Superior temporal gyrus (tissue), 1 donor: ENCODE data around the gene ADCY9.

ENCODE experiments used
- DNase-seq: peaks from one replicate; pipeline ENCODE4 v3.0.0-alpha.2; 2016; ENCODE audit errors: extremely low spot score

ADCY9 gene

DNA sequence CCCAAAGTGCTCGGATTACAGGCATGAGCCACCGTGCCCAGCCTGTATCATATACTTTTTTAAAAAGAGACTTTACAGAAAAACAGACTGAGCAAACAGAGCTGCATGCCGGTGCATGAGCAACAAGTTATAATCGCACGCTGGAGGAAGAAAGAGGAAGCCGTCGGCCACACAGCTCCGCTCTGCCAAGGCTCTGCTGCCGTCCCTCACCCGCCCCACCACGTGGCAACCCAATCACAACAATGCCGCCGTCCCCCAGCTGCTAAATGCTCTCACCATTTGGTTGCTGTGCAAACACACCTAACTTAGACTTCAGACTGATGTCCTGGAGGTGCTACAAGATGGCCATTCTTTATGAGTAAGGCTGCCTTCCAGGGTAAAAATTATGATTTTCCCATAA lies 83.5 kb downstream of the ADCY9 start:
- DNase-seq, result no peak

DNA sequence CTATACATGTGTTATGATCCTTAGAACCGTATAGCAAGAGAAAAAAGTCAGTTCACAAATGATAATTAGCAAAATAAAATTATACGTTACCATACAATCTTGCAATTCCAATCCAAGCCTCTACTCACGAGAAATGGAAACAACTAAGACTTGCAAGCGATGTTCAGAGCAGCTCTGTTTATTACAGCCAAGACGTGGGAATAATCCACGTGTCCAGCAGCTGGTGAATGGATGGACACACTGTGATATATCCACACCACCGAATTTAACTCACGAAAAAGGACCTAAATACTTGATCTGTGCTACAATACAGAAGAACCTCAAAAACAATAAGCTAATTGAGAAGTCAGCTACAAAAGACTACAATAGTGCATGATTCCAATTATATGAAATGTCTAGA lies 88.1 kb downstream of the ADCY9 start:
- no peak for DNase-seq

DNA sequence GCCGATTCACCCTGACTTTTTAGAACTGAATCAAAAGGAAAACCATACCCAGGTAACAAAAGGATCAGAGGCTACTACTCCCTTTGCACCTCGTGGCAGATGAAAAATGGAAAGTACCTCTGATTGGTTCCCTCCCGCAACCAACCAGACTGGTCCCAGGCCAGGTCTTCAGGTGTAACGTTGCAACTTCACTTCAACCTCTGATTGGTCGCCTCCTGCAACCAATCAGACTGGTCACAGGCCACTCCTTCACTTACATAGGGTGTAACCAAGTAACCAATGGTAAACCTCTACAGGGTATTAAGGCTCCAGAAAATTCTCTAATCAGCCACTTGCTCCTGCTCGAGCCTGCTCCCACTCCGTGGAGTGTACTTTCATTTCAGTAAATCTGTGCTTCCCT lies 89.4 kb downstream of the ADCY9 start:
- DNase-seq, result no peak

DNA sequence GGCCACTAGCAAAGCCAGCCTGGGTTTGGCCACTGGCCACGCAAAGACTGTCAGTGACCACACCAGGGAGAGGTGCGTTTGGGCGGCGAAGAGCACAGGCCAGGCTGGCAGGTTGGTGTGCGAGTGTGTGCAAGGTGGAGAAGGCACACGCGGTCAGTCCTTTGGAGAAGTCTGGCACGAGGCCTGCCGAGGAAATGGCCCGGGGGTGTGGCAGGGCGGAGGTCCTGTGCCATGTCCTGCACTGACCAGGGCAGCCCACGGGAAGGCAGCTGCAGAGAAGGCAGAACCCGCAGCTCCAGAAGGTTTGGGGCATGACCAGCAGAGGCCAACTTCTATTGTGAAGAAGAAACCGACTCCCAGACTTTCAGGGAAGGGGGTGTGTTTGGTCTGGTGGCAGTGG lies 90.8 kb downstream of the ADCY9 start:
- no peak for DNase-seq

DNA sequence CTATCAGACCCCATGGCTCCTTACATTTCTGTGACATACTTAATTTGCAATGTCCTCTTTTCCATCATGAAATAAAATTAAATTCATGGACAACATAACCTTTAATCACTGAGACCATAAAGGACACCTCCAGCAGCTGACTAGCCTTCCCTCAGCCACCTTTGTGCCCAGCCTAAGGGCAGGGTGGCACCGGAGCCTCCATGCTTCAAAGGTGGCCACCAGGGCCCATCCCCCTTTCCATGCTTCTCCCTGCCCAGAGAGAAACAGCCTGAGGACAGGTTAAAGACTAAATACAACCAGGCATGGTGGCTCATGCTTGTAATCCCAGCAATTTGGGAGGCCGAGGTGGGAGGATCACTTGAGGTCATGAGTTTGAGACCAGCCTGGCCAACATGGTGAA lies 94.3 kb downstream of the ADCY9 start:
- DNase-seq, result no peak

DNA sequence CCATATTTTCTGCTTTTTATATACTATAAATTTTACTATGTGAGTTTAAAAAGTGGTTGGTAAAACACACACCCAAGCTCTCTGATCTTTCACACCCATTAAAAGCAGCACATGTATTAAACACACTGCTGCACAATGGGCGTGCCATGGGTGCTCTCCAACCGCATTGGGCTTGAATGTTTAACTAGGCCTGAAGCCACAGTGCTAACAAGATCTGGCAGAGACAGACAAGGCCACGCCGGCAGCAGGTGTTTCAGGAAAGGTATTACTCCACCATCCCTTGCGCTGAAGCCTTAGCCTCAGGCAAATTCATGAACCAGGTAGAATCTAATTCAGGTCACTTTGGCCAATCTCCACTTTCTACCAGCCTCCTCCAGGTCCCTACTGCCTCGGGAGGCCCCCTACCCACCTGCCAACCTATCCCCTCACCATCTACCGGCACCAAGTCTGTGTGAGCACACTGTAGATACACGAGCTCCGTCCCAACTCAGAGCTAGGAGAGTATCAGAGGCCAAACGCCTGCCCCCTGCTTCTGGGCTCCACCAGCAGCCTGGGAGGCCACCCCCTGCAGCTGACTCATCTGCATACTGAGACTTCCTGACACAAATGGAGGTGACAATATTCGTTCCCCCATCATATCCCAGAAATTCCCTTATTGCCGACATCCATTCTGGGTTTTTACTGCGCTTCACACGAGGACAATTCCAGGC lies 95.0 kb downstream of the ADCY9 start:
- no peak for DNase-seq

DNA sequence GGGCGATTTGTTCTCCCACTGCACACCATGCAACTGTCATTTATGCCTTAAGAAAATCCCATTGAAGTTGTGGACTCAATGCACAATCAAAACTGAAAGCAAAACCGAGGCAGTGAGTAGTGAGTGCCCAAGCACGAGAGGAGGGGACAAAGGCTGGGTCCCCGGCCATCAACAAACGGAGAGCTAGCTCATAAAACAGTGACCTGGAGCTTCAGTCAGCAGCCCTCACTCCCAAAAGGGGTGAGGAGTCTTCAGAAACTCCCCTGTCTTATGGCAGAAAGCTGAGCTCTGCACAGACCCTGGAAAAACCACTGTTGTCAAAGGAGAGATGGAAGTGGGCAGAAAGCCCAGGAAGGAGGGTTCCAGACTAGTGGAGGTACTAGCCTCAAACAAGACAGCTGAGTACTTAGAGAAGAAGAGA lies 96.9 kb downstream of the ADCY9 start:
- DNase-seq, result no peak

DNA sequence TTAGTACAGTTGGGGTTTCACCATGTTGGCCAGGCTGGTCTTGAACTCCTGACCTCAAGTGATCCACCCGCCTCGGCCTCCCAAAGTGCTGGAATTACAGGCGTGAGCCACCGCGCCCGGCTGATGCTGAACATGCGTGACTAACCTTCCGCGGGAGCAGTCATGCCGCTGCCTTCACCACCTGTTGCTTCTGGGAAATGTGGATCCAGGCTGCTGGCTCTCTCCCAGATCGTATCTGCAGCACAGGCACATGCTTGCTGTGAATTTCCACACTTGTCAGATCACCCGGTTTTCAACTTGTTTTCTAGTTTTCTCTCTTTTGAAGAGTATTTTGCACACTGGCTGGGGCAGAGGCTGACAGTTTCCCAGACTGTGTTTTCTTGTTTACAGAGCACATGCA lies 97.9 kb downstream of the ADCY9 start:
- DNase-seq, result no peak

DNA sequence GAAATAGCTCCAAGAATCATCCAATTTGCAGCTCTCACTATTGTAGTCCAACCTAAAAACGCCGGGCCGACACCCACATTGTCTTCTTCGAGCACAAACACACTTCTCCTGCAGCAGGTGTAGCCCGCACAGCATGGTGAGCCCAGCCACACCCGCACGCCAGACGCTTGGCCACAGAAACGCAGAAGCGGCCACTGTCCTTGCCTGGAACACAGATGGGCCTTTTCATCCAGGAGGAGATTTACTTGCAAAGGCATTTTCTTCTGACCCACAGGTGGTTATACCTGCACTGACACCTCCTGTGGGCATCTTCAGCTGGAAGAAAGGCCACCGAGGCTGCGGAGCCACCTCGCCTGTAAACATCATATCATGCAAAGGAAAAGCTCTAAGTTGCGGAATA lies 98.4 kb downstream of the ADCY9 start:
- no peak for DNase-seq

DNA sequence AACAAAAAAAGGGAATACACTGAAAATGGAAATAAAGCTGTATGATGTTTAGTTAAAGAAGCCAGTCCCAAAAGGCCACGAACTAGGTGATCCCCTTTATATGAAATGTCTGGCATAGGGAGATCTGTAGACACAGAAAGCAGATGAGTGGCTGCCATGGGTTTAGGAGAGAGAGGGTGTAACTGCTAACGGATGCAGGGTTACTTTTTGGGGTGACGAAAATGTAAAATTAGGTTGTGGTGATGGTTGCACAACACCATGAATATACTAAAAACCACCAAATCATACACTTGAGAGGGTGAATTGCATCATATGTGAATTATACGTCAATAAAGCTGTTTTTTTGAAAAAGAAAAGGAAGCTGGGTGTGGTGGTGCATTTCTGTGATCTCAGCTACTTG lies 99.6 kb downstream of the ADCY9 start:
- DNase-seq, result no peak

DNA sequence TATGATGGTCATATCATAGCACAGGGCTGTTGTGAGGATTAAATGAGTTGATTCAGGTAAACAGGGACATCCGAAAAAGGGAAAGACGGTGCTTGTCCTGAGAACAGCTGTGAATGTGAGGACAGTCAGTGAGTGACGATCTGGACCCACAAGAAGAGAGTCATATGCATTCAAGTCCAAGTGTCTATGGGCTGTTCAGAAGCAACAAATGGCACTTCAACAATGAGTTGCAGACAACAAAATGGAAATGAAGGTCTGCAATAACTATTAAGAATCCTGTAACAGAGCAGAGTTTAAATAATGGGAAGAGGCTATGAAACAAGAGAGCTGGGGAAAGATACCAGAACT lies 100.3 kb downstream of the ADCY9 start:
- no peak for DNase-seq

DNA sequence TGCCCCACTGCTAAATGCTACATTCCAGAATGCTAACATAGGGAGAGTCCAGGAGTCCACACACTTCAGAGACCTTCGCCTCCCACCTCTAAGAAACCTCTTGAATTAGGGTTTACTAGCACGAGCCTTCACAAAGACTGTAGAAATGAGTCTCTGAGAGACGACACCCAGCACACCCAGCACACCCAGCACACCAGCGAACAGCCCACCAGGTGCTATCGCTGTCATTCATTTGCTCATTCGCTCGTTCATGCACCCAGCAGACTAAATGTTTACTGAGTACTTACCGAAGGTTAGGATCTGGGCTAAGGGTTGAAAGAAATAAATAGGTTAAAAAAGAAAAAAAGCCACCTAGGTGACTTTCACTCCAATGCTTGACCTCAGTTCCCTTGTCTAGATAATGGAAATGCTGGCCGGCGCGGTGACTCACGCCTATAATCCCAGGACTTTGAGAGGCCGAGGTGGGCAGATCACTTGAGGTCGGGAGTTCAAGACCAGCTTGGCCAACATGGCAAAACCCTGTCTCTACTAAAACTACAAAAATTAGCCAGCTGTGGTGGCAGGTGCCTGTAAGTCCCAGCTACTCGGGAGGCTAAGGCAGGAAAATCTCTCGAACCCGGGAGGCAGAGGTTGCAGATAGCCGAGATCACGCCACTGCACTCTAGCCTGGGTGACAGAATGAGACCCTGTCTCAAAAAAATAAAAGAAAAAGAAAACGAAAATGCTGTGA lies 100.8 kb downstream of the ADCY9 start:
- DNase-seq, result no peak

DNA sequence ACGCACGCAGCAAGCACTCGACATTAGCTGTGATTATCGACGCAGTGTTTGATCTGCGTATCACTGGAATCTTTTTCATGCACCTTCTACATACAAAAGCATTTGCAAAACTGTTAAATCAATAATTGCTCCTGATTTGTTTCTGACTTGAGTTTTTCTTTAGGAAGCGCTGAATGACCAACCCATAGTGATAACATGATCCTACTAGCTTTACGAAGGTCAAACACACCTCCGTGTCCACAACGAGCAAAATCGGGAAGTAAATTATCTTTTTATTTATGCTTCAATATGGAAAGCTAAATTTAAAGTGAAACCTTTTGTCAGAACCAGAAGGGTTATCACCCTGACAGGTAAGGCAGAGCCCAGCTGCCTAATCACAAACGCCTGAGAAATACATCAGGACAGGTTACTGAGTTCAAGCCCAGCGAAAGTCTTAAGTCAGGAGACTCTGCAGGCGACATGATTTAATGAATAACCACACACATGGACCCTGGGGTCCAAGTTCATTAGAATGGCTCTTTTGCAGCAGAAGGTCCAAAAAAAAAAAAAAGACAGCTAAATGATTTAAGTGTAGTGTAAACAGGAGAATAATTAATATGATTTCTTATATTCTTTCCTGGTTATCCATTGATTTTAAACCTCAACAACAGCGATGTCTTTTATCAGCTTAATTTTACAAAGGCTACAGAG lies 104.2 kb downstream of the ADCY9 start:
- DNase-seq, result no peak

DNA sequence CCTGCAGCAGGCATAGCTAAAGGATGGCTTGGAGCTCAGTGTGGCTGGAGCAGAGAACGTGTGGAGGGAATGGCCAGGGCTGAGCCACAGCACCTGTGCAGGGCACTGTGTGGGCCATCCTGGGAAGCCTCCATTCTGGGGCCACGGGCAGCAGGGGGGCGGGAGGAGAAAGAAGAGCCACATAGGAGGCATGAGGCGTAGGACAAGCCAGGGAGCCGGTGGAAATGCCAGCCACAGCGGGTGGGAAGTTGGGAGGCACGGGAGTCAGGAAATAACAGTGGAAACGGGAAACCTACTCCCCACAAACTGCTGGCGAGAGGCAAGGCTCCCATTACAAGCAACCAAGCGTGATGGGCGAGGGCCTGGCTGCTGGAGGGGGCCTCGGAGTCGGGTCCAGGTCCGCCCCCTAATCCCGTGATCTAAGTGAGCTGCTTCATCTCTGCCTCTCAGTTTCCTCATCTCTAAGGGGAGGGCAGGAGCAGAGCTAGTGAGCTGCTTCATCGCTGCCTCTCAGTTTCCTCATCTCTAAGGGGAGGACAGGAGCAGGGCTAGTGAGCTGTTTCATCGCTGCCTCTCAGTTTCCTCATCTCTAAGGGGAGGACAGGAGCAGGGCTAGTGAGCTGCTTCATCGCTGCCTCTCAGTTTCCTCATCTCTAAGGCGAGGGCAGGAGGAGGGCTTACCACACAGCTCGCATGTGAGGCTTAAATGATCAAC lies 104.9 kb downstream of the ADCY9 start:
- no peak for DNase-seq

DNA sequence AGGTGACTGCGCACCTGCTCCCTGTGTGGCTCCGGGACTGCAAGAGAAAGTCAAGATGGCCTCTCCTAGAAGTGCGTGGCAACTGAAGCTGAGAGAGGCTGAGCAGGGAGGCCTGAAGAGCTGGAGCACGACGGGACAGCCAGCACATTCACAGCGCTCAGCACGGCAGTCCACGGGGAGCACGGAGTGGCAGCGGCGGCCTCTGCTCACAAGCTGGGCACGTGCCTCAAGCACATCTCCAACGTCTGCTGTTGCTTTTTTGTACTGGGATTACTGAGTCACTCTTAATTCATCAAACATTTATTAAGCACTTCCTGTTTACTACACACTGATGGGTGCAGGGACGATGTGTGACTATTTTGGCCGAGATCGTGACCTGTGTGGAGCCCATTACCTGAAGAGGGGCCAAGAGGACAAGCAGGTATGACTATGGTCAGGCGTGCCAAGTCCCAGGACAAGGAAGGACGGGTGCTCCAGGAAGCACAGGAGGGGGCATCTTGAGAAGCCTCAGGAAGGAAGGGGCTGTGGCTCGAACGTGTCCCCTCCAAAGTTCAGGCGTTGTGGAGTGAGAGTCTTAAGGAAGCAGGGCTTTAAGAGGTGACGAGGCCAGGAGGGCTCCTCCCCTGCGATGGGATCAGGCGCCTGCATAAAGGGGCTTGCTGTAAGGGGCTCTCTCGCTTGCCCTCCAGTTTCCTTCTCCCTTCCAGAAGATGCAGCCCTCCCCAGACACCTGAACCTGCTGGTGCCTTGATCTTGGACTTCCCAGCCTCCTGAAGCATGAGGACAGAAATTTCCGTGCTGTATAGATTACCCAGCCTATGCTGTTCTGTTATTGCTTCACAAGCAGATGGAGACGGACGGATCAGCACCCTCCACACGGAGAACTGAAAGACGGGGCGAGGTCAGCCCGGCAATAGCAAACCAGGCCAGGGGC lies 105.8 kb downstream of the ADCY9 start:
- DNase-seq, result no peak

DNA sequence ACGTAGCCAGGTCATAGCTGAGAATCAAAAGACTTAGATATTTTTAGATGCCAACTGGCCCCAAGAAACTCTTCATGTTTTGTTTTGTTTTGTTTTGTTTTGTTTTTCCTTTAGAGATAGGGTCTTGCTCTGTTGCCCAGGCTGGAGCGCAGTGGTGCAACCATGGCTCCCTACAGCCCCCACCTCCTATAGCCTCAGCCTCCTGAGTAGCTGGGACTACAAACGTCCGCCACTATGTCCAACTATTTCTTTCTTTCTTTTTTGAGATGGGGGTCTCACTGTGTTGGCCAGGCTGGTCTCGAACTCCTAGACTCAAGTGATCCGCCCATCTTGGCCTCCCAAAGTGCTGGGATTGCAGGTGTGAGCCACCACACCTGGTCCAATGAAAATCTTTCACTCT lies 107.1 kb downstream of the ADCY9 start:
- no peak for DNase-seq

DNA sequence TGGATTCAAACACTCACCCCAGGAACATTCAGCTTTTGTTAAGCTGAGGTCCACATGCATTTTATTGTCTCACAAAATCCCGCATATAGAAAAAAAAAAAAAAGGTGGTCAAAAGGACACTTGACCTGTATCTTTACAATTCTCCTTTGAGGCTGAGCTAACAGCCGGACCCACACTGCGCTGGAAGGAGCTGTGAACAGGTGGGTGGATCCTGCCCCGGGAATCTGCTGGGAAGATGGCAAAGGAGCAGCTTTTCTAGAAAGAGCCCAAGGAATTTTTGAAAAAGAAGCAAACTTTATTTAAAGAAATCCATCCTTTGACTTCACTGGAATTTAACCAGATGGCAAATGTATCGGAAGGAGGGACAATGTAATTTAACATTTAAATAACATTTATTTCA lies 108.1 kb downstream of the ADCY9 start:
- no peak for DNase-seq

DNA sequence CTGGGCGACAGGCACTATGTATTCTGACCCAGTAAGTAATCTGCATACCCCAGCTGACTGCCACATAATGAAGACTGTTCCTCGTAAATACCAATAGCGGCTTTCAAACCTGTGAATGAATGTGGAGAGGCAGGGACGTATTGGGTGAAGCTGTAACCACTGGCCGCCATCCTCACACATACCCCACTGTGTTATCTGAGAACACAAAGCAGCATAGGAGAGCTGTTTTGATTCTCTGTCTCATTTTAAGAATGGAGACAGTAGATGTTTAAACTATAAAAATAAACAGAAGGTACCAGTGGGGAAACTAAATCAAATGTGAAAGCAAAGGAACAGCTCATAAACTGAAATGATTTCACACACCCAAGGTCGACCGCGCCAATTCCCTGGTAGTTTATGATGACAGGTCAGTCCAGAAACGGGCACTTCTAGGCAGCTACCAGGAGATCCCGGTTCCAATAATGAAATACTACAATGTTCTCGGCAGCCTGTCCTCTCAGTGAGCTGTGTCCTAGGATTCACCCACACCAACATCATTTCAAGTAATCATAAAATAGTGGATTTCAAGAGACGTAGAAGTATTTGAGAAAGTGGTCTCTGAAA lies 109.7 kb downstream of the ADCY9 start:
- no peak for DNase-seq

DNA sequence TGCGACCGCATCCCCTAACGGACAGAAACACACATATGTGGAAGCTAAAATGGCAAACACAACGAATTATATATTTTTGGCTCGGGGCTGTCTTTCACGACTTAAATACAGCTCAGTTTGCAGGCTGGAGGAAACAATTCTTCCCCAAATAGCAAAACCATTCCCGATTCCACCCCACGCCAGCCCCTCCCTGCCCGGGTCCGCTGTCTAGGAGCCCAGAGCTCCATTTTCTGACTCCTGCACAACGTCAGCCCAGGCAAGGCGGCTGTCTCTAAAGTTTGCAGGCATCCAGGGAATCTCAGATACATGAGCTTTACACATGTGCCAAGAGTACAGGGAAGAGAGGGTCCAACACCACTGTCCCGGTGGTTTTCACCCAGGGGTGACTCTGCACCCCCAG lies 110.5 kb downstream of the ADCY9 start:
- DNase-seq, result no peak

DNA sequence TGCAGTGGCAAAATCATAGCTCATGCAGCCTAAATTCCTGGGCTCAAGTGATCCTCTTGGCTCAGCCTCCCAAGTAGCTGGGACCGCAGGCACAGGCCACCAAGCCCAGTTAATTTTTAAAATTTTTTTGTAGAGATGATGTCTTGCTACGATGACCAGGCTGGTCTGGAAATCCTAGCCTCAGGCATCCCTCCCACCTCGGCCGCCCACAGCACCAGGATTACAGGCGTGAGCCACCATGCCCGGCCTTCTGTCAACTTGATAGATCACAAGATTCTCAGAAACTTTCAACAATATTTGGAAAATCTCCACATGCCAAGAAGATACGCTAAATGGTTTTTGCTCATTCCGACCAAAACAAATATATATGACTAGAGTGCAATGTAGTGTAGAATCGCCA lies 111.0 kb downstream of the ADCY9 start:
- no peak for DNase-seq

DNA sequence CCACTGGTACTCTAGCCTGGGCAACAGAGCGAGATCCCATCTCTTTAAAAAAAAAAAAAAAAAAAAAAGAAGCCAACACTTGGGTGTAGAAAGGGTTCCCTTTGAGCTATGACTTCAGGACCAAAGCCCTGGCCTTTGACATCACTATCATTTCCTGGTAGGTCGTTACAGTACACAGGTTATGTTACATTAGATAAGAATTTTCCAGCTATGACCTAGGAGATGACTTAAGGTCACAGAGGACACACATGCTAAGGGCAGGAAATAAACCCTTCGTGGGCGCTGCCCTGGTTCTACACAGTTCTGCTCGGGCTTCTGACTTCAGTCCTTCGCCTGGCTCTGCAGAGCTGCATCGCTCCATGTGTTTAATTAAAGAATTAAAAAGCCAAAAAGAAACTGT lies 112.0 kb downstream of the ADCY9 start:
- no peak for DNase-seq
